HG03439 (cell line): Measurements from ENCODE around the gene TMPRSS3.
"Not testable (repeated sequence)": the region's sequence is repeated elsewhere in the genome, so short reads cannot be mapped to it uniquely, and the experiment has no call there.

ENCODE experiments used
- ATAC-seq: cut with Tn5 transposase; IDR thresholded peaks from one replicate; pipeline ENCODE4 v1.9.1; 2021; ENCODE audit warnings: mild to moderate bottlenecking, moderate library complexity; ENCODE audit not compliant: unreplicated experiment

TMPRSS3 gene

DNA sequence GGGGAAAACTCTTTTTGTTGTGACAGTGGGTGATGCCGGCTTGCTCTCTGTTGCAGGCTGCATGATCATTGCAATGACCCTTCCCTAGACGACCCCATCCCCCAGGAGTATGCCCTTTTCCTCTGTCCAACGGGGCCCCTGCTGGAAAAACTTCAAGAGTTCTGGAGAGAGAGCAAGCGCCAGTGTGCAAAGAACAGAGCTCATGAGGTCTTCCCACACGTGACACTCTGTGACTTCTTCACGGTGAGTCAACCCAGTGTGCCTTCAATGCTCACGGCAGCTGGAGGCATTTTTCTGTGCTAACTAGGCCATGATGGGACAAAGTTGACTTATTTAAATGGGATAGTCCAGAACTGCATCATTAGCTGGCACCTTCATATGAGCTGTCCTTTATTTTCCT lies 13.5 kb upstream of the TMPRSS3 start:
- ATAC-seq = no peak

DNA sequence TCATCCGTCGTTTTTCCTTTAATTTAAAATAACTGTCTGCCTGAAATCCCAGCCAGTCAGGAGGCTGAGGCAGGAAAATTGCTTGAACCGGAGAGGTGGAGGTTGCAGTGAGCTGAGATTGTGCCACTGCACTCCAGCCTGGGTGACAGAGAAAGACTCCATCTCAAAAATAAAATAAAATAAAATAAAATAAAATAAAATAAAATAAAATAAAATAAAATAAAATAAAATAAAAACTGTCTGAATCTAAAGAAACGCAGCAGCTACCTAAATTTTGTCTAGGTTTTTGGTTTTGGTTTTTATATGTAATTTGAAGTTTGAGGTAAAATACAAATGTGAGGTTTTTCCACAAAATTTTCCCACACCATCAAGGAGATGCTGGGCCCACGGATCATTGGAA lies 12.9 kb upstream of the TMPRSS3 start:
- ATAC-seq = not testable (repeated sequence)

DNA sequence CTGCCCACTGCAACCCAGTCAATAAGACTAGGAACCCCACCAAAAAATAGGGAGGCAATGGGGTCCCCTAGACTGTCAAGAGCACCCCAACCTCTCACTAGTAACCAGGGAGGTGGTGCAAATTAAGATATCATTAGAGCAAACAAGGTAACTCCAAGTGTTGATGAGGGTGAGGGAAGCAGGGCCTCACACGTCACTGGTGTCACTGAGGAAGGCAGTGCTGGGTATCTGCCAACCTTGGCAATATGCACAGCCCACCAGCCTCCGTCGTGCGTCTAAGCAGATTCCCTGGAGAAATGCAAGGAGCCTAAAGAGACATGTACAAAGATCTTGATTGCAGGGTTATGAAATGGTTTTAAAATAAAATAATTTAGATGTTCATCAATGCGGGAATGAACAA lies 11.6 kb upstream of the TMPRSS3 start:
- no peak for ATAC-seq

DNA sequence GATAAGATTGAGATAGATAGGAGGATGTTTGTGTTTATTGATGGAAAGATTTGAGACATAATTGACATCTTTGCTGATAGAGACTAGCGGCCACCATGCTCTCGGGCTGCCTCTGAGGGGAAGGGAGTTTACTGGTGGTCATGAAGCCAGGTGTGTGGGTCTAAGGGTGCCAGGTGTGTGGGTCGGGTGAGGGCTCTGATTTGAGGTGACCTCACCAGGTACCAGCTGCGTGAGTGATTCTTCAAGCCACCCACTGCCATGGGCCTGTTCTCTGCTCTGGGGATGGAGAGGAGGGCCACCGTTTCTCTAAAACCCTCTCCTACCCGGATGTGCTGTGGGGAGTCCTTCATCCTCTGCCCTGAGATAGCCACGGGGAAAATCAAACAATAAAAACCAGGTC lies 11.0 kb upstream of the TMPRSS3 start:
- ATAC-seq = no peak

DNA sequence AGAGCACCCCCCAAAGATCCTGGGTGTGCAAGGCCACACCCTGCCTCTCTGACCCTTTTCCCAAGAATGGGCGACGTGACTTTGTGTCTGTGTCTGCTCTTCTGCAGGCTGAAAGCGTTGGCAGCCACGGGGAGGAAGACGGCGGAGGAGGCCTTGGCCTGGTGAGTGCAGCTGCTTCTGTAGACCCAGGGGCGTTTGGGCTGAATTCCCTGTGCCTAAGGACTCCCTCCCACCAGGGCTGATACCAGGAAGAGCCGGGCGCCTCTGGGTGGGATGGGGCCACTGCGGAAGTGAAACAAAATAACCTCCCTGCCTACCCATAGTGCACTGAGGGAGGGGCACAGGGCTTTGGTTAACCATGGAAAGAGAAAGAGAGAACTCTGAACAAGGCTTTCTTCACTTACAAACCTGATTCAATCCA lies 10.4 kb upstream of the TMPRSS3 start:
- ATAC-seq = no peak

DNA sequence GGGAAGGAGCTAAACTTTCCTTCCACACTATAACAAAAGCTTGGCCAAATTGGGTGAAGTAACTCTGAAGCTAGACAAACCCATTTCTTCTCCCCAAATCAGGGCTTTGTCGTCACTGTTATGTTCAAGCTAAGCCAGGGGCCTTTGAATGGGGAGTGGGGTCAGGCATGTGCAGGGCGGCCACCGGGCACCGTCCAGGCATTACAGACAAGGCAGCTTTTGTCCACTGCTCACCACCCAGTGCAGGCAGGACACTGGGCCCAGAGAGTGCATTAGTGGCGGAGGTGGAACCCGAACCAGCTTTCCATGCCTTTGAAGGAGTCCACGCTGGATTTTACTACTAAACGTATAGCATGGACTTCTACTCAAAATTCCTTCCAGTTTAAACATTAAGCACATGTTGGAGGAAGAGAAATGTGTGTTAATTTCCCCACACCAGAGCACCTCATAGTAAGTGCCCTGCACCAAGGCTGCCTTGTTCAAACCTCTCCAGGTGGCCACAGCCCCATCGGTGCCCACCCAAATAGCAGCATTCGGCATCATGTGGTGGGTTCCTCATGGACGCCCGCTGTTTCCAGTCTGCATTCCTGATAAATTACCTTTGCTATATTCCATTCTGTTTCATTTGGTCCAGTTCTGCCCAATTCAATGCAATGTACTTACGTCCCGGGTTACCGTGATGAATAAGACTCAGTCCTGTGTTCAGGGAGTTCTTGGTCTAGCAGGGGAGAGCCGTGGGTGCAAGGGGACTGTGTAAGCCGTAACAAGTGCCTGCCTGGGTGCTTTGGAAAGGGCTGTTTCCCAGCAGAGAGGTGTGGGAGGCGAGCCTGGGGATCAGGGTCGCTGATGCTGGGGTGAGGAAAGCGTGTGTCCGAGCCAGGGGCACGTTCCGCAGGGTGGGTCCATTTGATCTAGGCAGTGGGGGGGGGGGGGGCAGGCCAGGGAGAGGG lies 9.5 kb upstream of the TMPRSS3 start:
- no peak for ATAC-seq

DNA sequence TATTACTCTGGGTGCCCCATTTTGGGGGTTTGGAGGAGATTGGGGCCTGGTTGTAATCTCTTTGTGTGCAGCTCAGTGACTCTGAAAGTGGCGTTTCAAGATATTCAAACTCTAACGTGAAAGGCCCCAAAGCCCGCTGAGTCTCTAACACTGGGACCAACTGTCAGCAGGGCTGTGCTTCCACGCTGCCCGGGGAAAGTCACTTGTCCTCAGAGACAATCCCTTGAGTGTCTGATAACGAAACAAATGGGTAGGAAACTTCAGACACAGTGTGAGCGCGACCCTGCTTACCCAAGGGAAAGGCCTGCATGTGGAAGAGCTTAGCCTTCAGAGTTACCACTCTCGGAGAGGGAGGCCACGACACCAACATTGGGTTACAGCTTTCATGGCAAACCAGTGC lies 8.7 kb upstream of the TMPRSS3 start:
- no peak for ATAC-seq

DNA sequence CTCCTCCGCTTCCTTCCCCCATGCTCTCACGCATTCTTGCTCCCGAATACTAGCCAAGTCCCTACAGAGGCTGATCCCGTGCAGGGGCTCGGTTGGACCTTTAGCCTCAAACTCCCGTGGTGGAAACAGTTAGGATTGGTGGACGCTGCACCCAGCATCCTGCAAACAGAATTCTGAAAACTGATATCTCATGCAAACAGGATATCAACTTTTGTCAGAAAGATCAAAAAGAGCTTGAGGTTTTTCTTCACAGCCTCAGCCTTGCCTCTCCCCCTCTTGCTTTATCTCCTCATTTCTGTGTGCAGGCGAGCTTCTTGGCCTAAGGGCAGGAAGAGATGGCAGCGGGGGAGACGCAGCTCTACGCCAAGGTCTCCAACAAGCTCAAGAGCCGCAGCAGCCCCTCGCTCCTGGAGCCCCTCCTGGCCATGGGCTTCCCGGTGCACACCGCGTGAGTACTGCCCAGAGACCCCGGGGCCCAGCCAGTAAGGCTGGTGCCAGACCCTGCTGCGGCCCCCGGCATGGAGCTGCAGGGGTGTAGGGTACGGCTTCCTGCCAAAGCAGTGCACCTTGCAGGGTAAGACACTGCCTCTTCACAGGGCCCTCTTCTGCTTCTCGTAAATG lies 7.9 kb upstream of the TMPRSS3 start, which contains the start of gene UBASH3A:
UBASH3A (plus strand) TSS at position 292 of the 621 bp plus-strand sequence; CDS start at position 336, 44 bp downstream.
- ATAC-seq = no peak

DNA sequence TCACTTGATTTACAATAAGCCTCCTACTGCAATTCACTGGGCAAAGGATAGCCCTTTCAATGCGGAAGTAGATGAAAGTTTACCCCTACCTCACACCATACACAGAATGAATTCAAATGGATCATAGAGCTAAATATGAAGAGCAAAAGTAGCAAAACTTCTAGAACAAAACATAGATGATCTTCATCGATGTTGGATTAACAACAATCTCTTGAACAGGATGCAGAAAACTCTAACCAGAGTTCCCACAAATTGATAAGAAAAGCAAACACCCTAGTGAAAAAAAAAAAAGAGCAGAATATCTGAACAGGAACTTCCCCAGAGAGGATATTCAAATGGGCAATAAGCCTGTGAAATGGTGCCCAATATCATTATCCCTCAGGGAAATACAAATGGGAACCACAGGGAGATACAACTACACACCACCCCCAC lies 6.0 kb upstream of the TMPRSS3 start:
- ATAC-seq = no peak

DNA sequence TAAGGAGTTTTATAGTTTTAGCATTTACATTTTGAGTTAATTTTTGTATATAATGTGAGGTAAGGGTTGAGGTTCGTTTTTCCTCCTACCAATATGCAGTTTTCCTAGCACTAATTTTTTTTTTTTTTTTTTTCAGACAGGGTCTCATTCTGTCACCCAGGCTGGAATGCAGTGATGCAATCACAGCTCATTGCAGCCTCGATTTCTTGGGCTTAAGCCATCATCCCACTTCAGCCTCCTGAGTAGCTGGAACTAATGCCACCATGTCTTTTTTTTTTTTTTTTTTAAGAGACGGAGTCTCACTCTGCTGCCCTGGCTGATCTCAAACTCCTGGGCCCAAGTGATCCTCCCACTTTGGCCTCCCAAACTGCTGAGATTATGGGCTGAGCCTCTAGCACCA lies 5.3 kb upstream of the TMPRSS3 start:
- no peak for ATAC-seq

DNA sequence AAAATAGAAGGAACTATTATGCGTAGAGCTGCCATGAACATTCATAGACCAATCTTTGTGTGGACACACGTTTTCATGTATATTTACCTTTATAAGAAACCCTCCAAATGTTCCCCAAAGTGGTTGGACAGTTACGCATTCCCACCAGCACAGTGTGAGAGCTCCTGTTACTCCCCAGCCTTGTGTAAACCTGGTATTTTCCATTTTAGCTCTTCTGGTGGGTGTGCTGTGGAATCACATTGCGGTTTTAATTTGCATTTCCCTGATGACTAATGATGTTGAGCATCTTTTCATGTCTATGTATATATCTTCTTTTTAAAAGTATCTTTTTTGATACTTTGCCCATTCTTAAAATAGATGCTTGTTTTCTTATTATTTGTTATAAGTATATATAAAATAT lies 4.7 kb upstream of the TMPRSS3 start:
- no peak for ATAC-seq

DNA sequence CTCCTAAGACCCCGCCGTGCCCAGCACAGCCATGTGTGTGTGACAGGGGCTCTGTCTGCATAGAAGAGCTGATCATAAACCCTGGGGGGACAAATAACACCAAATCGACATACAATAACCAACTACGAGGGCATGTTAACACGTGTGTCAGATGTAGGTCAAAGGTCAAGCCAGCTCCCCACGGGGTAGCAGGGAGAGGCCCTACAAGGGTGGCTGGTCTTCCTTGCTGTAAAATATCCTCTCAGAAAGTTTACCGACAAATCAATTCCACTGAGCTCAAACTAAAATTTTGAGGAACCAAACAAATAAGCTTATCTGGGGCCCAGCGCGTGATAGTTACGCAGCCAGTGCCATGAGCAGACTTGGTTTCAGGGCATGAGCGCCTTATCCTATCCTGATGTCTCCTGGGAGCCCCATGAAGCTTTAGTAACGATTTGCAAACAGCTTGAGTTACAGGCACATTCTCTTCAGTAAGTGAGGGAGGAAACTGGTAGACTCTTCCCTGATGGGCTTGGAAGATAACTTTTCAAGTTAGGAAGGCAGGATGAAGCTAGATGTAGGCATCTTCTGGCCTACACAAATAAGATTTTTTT lies 2.7 kb upstream of the TMPRSS3 start:
- ATAC-seq = no peak

DNA sequence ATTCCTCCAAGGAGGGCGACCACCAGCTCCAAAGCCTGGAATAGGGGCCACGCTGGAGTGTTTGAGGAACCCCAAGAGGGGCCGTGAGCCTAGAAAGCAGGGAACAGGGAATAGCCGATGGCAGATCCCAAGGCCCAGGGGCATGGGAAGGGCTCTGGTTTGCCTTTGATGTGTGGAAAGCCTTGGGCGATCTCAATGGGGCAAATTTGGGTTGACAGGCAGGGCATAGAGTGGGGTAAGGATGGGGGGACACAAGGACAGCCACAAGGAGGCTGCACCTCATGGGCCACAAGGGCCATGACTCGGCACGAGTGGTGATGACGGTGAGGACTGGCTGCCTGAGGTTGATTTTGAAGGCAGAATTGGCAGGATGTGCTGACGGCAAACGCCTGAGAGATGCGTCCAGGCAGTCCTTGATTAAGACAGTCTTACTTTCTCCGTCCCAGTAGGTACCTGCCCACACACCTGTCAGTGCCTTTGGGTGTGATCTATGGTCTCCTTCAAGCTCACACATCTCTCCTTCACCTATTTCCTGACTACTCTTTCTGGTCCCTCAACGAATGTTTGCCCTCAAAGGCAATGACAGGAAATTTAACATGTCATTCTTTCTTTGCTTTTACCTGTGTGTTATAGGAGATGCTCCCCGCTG lies 2.0 kb upstream of the TMPRSS3 start:
- no peak for ATAC-seq

DNA sequence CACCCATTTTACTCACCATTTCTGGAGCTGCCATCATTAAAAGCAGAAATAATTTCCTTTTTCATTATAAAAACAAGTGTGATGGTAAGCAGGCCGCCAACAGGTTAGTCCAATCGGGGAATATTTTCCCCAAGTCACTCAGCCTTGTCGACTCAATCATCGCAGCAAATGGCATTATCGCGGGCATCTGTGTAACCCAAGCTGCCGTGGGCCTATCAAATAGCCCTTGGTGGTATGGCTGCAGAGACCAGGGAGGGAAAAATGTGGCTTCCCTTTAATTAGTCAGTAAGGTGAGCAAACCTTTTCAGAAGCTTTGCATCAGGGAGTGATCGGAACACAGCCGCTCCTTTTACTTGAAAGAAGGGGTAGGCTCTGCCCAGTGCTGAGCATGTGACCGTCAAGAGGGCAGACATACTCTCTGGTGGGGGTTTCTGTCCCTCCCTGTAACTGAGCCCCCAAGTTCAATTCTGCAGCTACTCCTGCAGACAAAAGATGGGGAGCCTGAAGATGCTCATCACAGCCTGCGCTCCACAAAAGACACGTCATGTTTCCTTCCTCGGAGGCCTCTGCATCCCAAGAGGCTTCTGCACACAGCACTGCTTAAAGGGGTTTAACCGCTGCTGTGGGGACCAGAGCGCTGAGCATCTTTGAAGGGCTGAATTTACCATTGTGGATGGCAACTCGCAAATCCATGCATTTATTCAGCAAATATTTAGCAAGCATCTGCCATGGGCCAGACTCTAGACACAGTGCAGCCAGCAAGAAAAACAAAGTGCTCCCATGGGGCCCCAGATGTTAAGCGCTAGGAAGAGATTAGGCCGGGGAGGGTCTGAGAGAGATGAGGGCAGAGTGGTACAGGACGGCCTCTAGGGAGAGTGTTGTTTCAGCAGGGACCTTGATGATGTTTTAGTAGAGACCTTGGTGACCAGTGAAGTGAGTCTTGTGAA lies 1.2 kb upstream of the TMPRSS3 start:
- ATAC-seq = no peak

DNA sequence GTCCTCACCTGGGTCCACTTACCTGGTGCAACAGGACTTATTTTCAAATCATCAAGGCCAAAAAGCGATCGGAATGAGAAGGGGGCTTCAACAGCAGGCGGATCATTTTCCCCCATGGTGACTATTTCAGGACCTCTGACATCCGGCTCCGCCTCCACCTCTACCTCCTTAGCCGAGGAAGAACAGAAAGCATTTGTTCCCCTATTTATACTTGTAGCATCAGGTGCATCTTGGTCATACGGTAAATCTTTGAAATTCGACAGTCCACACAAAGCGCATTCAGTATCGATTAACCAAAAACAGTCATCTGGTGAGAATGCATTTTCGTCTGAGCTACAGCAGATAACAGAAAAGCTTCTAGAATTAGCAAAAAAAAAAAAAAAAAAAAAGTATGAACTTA lies 550 bp downstream of the TMPRSS3 start:
- ATAC-seq = no peak

DNA sequence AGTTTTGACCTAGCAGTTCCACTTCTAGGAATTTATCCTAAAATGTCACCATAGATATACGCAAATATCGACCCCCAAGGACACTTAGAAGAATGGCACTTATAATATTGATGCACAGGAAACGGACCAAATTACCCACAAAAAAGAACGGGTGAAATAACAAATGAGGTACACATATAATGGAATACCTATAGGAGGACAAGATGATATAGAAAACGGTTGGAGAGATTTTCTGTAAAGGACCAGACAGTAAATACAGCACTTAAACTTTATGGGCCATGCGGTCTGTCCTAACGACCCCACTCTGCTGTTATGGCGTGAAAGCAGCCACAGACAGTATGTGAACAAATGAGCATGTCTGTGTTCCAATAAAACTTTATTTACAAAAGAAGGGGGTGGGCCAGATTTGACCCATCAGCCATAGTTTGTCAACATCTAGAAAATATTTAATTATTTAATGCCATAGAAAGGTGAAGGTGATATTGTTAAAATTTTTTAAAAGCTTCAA lies 2.4 kb downstream of the TMPRSS3 start:
- ATAC-seq = no peak

DNA sequence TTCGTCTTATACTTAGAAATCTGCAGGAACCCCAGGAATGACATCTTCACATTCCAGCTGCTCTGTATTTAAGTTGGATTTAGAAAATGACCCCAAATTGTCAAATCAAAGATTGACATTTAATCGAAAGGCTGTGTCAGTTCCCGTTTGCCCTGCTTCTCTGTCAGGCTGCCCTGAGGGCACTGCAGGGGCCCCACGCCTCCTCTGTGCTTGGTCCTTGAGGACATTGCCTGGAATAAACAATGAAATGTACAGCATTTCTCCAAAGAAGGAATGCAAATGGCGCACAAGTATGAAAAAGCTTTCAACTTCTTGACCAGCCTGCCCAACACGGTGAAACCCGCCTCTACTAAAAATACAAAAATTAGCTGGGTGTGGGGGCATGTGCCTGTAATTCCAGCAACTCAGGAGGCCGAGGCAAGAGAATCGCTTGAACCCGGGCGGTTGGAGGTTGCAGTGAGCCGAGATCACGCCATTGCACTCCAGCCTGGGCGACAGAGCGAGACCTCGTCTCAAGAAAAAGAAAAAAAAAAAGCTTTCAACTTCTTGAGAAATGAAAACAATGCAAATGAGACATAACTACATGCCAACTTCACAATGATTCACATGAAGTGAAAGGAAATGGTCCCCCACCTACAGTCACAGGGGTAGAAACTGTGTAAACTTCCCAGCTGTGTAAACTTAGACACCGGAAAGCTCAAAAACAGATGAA lies 3.0 kb downstream of the TMPRSS3 start:
- ATAC-seq = peak; percentile 75

DNA sequence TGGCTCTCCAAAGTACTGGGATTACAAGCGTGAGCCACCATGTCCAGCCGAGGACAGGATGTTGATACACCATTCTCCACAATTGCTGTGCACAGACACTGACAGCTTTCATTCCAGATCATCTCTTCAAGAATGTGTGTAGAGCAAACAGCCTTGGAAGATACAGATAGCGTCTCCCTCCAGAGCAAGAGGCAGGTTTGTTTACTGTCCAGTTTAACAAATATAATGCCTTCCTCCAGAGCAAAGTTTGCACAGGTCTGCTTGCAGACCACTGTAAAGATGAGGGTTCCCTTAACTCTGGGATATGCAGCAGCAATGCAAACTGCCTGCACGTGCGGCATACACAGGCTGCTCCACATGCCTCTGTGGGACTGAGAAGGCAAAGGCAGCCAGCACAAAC lies 4.6 kb downstream of the TMPRSS3 start:
- no peak for ATAC-seq

DNA sequence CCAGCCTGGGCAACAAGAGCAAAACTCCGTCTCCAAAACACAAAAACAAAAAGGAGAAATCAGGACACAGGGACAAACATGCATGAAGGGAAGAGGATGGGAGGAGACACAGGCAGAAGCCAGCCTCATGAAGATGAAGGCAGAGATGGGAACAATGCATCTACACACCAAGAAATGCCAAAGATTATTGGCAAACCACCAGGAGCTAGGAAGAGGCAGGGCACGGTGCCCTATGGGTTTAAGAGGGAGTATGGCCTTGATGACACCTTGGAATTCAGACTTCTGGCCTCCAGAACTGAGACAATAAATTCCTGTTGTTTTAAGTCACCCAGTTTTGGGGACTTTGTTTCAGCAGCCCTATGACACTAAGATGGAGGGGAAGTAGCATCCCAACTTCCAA lies 5.2 kb downstream of the TMPRSS3 start:
- ATAC-seq = no peak
